Measurements from ENCODE around the gene CHAT. TPM values are rescaled to one million over a fixed set of nuclear protein-coding genes. Genes with fewer than 3 reads are reported as not detected.

Gene CHAT
- polyA plus RNA-seq, 3 donors = 0.11 TPM; not detected in 2

DNA sequence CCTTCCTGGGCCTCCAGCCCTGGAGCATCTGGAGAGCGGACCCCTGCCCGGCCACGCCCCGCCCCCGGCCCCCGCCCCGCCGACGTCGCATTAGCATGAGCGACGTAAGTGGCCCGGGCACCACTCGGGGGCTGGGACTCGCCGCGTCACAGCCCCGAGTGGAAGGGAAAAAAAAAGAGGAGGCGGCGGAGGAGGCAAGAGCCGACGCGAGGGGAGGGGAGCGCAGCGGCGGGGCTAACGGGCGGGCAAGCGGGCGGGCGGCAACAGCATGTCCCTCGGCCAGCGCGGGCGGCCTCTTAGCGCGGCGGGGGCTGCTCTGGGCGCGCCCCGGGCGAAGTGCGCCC, 3.8 kb upstream of the CHAT start, which contains the start of gene SLC18A3:
SLC18A3 (plus strand) TSS at position 197 of the 344 bp plus-strand sequence. CDS start 431 bp downstream, outside the sequence.
- DNase-seq (ENCODE audit: extremely low read depth in 1 of 11, low read depth in 9 of 11, low spot score in 4 of 11) = no peak

GRCh38 chr10:49610458-49611165, 3.2 kb upstream of the CHAT start:
- no peak for DNase-seq (ENCODE audit: extremely low read depth in 1 of 11, low read depth in 9 of 11, low spot score in 4 of 11)

DNA sequence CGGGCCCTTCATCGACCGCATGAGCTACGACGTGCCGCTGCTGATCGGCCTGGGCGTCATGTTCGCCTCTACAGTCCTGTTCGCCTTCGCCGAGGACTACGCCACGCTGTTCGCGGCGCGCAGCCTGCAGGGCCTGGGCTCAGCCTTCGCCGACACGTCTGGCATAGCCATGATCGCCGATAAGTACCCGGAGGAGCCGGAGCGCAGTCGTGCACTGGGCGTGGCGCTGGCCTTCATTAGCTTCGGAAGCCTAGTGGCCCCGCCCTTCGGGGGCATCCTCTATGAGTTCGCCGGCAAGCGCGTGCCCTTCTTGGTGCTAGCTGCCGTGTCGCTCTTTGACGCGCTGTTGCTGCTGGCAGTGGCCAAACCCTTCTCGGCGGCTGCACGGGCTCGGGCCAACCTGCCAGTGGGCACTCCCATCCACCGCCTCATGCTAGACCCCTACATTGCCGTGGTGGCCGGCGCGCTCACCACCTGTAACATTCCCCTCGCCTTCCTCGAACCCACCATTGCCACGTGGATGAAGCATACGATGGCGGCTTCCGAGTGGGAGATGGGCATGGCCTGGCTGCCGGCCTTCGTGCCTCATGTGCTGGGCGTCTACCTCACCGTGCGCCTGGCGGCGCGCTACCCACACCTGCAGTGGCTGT, 2.5 kb upstream of the CHAT start:
- DNase-seq (ENCODE audit: extremely low read depth in 1 of 11, low read depth in 9 of 11, low spot score in 4 of 11) = no peak

DNA sequence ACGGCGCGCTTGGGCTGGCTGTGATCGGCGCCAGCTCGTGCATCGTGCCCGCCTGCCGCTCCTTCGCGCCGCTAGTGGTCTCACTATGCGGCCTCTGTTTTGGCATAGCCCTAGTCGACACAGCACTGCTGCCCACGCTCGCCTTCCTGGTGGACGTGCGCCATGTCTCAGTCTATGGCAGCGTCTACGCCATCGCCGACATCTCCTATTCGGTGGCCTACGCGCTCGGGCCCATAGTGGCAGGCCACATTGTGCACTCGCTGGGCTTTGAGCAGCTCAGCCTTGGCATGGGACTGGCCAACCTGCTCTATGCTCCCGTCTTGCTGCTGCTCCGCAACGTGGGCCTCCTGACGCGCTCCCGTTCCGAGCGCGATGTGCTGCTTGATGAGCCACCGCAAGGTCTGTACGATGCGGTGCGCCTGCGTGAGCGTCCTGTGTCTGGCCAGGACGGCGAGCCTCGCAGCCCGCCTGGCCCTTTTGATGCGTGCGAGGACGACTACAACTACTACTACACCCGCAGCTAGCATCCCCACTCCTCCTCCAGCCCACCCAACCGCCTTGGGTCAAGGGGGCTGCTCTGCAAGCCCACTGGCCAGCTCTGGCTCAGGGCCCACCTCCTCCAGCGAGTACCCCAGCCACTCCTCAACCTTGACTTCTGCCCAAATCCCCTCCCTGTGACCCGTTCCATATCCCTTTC, 1.9 kb upstream of the CHAT start:
- DNase-seq (ENCODE audit: extremely low read depth in 1 of 11, low read depth in 9 of 11, low spot score in 4 of 11) = no peak

DNA sequence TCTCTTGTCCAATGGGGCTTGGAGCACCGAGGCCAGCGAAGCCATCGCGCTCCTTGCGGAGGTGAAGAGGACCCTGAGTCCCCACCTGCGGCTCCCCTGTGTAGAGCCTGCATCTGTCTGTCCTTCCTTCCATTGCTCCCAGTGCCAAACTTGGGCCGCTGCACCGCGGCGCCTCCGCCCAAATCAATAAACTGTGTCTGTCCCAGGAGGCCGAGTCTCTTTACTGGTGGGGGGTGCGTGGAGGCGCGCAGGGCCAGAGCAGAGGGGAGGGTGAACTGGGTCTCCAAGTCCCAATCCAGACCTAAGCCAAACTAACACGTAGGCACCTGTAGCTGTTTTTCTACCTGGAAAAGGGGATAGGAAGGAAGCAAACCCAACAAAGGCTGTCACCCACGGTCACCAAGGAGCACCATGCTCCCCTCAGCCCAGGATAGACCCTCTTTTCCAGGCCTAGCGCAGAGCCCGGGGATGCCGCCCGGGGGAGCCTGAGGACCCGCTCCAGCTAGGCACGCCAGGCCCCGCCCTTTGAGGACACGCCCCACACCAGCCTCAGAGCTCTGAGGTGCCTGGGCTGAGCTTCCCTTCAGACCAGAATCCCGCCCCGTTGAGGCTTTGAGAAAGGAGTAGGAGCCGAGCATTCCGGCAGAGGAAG, 1.2 kb upstream of the CHAT start:
- DNase-seq (ENCODE audit: extremely low read depth in 1 of 11, low read depth in 9 of 11, low spot score in 4 of 11) = no peak

- DNase-seq (ENCODE audit: extremely low read depth in 1 of 11, low read depth in 9 of 11, low spot score in 4 of 11) = no peak
Observed at GRCh38 chr10:49613165-49613881, 514 bp upstream of the CHAT start.

DNA sequence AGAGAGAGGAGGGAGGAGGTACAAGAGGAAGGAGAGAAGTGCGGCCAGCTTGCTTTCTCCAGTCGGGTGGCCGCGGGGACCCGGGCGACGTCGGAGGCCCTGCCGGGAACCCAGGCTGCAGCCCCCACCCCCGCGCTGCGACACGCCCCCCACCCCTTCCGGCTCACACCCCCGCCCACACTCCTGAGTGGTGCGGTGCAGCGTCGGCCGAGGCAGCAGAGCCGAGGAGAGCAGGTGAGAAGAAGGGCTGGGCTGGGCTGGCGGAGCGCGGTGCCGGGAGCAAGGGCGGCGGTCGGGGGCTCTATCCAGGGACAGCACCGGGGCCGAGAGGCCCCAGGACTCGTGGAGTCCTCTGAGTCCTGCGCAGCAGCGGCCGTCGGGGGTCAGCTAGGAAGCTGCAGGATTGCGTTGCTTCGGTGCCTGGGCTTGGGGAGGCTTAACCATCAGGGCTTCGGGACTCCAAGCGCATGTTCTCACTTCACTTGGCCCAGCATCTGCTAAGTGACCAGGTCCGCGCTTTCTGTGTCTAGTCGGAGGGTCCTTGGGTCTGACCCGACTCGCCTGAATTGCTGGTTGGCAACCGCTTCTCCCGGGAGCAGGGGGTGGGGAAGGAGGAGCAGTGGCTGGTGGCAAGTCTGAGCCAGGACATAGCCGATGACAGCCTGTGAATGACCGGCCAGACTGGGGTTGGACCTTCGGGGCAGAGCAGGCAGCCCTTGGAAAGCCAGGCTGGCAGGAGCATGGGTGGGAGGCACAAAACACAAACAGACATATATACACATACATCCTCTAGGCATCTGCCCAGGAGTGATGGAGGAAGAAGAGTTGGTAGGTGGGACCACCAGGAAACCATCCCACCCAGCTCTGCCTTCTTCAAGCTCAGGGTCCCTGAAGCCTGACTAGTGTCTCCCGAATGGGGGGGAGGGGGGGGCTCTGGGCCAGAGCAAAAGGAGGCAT, 683 bp downstream of the CHAT start:
- DNase-seq (ENCODE audit: extremely low read depth in 1 of 11, low read depth in 9 of 11, low spot score in 4 of 11) = no peak

GRCh38 chr10:49615213-49615612, 1.4 kb downstream of the CHAT start:
- no peak for DNase-seq (ENCODE audit: extremely low read depth in 1 of 11, low read depth in 9 of 11, low spot score in 4 of 11)

DNA sequence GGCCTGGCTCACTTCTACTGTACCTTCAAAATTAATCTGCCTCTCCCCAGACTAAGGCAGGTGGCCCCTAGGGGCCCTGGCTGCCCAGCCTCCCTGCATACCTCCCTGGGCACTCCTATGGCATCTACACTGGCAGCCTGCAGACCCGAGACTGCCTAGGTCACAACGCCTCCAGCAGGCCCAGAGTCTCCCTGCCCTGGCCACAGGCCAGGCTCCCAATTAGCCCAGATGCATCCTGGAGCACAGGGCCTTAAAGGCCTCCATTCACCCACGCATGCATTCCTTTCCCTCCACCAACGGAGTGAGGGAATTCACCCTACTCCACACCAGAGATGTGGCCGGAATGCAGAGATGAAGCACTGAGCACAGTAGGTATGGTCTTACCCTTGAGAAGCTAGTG, 1.9 kb downstream of the CHAT start:
- DNase-seq (ENCODE audit: extremely low read depth in 1 of 11, low read depth in 9 of 11, low spot score in 4 of 11) = no peak

- no peak for DNase-seq (ENCODE audit: extremely low read depth in 1 of 11, low read depth in 9 of 11, low spot score in 4 of 11)
Observed at GRCh38 chr10:49616421-49617101, 2.7 kb downstream of the CHAT start.

GRCh38 chr10:49617121-49618020, 3.5 kb downstream of the CHAT start:
- no peak for DNase-seq (ENCODE audit: extremely low read depth in 1 of 11, low read depth in 9 of 11, low spot score in 4 of 11)

DNA sequence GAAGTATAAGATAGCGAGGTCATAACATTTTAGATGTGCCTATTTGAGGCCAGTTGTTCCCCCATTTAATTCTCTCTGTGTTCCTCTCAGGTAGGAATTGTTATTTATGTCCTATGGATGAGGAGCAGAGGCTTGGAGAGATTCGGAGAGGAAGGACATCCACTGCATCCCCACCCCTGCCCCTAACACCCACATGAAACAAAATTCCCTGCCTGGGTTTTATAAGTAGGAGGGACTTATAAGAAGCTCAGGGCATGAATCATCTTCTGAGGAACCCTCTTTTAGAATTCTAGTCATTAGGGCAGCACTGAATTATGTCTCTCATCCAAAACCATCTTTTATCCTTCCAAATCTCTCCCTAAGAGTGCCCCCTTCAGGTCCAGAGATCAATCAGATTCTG, 5.0 kb downstream of the CHAT start:
- DNase-seq (ENCODE audit: extremely low read depth in 1 of 11, low read depth in 9 of 11, low spot score in 4 of 11) = no peak

DNA sequence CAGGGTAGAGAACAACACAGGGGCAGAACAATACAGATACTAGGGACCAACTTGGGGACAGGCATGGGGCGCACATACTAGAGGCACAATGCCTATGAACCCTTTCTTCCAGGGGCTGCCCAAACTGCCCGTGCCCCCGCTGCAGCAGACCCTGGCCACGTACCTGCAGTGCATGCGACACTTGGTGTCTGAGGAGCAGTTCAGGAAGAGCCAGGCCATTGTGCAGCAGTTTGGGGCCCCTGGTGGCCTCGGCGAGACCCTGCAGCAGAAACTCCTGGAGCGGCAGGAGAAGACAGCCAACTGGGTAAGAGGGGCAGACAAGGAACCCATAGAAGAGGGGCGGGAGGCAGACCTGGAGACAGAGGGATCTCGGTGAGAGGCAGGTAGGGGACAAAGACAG, 5.8 kb downstream of the CHAT start:
- no peak for DNase-seq (ENCODE audit: extremely low read depth in 1 of 11, low read depth in 9 of 11, low spot score in 4 of 11)

- no peak for DNase-seq (ENCODE audit: extremely low read depth in 1 of 11, low read depth in 9 of 11, low spot score in 4 of 11)
Observed at GRCh38 chr10:49620286-49620810, 6.5 kb downstream of the CHAT start.

DNA sequence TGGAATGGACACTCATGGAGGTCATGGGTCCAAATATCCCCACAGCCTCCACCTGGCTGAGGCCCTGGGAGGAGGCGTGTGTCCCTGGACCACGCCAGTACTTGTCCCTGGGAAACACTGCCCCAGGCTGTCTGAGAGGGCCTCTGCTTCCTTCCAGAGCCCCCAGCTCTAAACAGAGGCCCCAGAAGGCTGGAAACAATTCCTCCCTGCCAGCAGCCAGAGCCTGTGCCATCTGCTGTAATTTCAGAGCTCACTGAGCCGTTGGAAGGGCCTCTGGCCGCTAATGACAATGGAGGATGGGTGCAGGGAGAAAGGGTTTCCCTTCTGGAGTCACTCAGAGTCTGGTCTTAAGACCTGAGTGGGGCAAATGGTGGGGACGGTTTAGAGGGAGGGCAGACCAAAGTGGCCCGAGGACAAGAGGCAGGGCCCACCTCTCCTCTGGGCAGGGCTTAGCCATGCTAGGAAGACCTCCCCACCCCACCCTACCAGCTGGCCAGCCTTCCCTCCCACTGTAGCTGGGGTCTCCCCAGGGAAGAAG, 7.1 kb downstream of the CHAT start:
- no peak for DNase-seq (ENCODE audit: extremely low read depth in 1 of 11, low read depth in 9 of 11, low spot score in 4 of 11)

DNA sequence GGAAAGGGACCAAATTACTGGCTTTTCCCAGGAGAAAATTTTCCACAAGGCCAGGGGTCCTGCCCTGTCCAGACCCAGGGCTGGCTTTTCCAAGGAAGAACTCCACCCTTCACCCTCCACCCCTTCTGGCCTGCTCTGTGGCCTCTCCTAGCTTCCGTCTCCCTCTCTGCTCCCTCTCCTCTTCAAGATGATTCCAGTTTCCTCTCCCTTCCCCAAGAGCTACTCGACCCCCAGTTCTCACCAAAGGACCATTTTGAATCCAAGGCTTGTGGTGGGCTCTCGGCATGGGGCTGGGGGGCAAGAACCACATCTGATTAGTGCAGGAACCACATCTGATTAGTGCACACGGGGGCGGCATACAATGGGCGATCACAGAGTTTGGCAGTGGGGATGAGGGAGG, 7.7 kb downstream of the CHAT start:
- DNase-seq (ENCODE audit: extremely low read depth in 1 of 11, low read depth in 9 of 11, low spot score in 4 of 11) = no peak

Data from renal cortex interstitium (tissue), 11 donors.